ENCODE measurements around the gene LAMA5. TPM values are rescaled to one million over a fixed set of nuclear protein-coding genes. Genes with fewer than 3 reads are reported as not detected.

The LAMA5 gene
- total and polyA plus RNA-seq, 9 donors: 30.9 to 107 (median 71.8) TPM

GRCh38 chr20:62320581-62321354 lies 46.3 kb downstream of the LAMA5 start:
- Histone ChIP-seq H3K27ac (ENCODE audit: low read length) (no peak overlapping the region), H3K27me3 (ENCODE audit: control insufficient read depth, insufficient read depth, low read length) (no peaks in the 10 kb centered on the region), H3K36me3 (ENCODE audit: control insufficient read depth, insufficient read depth, low read length) (peaks cover 55% of the 10 kb centered on the region), H3K9me3 (replicated peaks; ENCODE audit: control insufficient read depth, low read depth, low read length) (no peaks in the 10 kb centered on the region), H3K4me1 (ENCODE audit: control insufficient read depth, insufficient read depth, low read length) (no peaks in the 10 kb centered on the region), H3K4me3 (ENCODE audit: low read length) (no peak overlapping the region)
- 81% methylated on average over 22 of the region's 22 CpGs for whole genome bisulfite sequencing (ENCODE audit: insufficient coverage)
- DNase-seq: no peak

GRCh38 chr20:62319346-62319909 lies 47.7 kb downstream of the LAMA5 start:
- H3K4me3 ChIP-seq (ENCODE audit: low read length): no peak overlapping the region
- H3K9me3 ChIP-seq (replicated peaks; ENCODE audit: control insufficient read depth, low read depth, low read length): no peaks in the 10 kb centered on the region
- 64% methylated on average over 20 of the region's 29 CpGs for WGBS (ENCODE audit: insufficient coverage)
- H3K27me3 ChIP-seq (ENCODE audit: control insufficient read depth, insufficient read depth, low read length): no peaks in the 10 kb centered on the region
- H3K36me3 ChIP-seq (ENCODE audit: control insufficient read depth, insufficient read depth, low read length): peaks cover 59% of the 10 kb centered on the region
- DNase-seq: no peak
- H3K27ac ChIP-seq (ENCODE audit: low read length): no peak overlapping the region
- no peaks in the 10 kb centered on the region for H3K4me1 ChIP-seq (ENCODE audit: control insufficient read depth, insufficient read depth, low read length)

GRCh38 chr20:62318400-62319345 lies 48.4 kb downstream of the LAMA5 start:
- DNase-seq: no peak
- Histone ChIP-seq H3K9me3 (replicated peaks; ENCODE audit: control insufficient read depth, low read depth, low read length) (no peaks in the 10 kb centered on the region), H3K27ac (ENCODE audit: low read length) (no peak overlapping the region), H3K27me3 (ENCODE audit: control insufficient read depth, insufficient read depth, low read length) (no peaks in the 10 kb centered on the region), H3K36me3 (ENCODE audit: control insufficient read depth, insufficient read depth, low read length) (peaks cover 62% of the 10 kb centered on the region), H3K4me3 (ENCODE audit: low read length) (no peak overlapping the region), H3K4me1 (ENCODE audit: control insufficient read depth, insufficient read depth, low read length) (no peaks in the 10 kb centered on the region)
- 87% methylated on average over 35 of the region's 36 CpGs for WGBS (ENCODE audit: insufficient coverage)

DNA sequence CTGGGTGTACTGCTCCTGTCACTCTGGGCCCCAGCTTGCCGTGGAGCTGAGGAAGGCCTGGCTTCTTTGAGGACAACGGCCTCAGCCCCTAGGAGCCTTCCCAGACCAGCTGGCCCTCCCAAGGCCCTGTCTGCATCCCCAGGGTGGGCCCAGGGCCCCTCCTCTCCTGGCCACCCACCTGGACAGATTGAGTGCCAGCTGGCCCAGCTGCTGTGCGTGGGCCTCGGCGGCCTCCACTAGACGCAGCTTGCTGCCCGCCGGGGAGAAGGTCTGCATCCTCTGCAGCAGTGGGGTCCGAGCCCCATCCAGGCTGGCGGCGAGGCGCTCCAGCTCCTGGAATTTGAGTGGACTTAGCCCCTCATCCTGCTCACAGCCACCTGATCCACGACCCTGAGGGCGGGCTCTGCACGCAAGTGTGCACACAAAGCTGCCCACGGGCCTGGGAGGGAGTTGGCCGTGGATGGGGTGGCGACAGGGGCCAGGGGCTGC lies 49.9 kb downstream of the LAMA5 start:
- peaks cover 70% of the 10 kb centered on the region for H3K36me3 ChIP-seq (ENCODE audit: control insufficient read depth, insufficient read depth, low read length)
- H3K27me3 ChIP-seq (ENCODE audit: control insufficient read depth, insufficient read depth, low read length): no peaks in the 10 kb centered on the region
- no peak overlapping the region for H3K27ac ChIP-seq (ENCODE audit: low read length)
- H3K4me3 ChIP-seq (ENCODE audit: low read length): no peak overlapping the region
- no peaks in the 10 kb centered on the region for H3K9me3 ChIP-seq (replicated peaks; ENCODE audit: control insufficient read depth, low read depth, low read length)
- no peak for DNase-seq
- WGBS (ENCODE audit: insufficient coverage): 84% methylated on average over 10 of the region's 18 CpGs
- no peaks in the 10 kb centered on the region for H3K4me1 ChIP-seq (ENCODE audit: control insufficient read depth, insufficient read depth, low read length)

DNA sequence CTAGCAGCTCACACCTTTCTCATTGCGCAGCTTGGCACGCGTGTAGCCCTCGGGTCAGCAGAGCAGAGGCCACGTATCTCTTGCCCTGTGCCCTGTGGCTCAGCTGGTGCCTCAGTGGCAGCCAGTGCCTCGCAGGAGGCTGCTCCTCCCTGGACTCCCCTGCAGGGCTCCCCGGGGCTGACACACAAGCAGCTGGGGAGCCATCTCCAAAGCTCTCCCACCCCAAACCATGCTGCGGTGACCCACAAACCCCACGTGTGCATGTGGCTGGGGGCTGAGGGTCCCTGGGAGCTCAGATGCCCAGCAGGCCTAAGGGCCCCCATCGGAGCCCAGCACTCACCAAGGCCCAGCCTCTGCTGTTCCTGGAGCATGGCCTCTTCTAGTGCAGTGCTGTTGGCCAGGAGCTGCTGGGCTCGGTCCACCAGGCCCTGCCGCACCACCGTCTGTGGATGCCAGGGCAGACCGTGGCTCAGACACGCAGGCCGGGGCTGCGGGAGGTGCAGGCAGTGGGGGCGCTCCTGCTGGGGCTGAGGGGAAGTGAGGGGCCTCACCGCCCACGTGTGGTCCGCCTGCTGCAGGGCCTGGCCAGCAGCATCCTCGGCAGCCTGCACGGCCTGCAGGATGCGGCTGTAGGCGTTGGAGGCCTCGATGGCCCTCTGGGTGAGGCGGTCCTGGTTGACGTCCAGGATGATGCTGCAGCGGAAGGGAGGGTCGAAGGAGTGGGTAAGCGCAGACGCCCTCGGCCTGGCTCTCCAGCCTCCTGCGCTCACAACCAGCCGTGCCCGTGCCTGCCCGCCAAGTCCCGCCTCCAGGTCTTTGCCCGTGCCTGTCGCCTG lies 50.6 kb downstream of the LAMA5 start:
- H3K36me3 ChIP-seq (ENCODE audit: control insufficient read depth, insufficient read depth, low read length): peaks cover 67% of the 10 kb centered on the region
- no peaks in the 10 kb centered on the region for H3K27me3 ChIP-seq (ENCODE audit: control insufficient read depth, insufficient read depth, low read length)
- no peak overlapping the region for H3K4me3 ChIP-seq (ENCODE audit: low read length)
- H3K9me3 ChIP-seq (replicated peaks; ENCODE audit: control insufficient read depth, low read depth, low read length): no peaks in the 10 kb centered on the region
- H3K27ac ChIP-seq (ENCODE audit: low read length): no peak overlapping the region
- no peaks in the 10 kb centered on the region for H3K4me1 ChIP-seq (ENCODE audit: control insufficient read depth, insufficient read depth, low read length)
- WGBS (ENCODE audit: insufficient coverage): 72% methylated on average over 39 of the region's 40 CpGs
- DNase-seq: peak; percentile 37

DNA sequence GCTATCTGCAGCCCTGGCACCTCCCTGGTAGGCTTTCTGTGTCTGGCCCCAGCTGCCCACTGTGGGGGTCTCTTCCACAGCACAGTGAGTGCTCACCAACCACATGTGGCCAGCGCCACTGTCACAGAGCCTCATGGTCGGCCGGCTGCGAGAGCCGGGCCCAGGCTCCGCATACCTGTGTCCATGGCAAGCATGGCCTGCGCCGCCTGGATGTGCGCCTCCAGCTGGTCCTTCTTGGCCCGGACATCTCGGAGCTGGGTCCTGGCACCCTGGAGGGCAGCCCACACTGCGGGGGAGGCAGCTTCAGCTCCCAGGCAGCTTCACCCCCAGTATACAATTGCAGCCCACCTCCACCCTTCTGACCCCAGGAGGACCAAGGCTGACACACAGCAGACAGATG lies 51.3 kb downstream of the LAMA5 start:
- H3K36me3 ChIP-seq (ENCODE audit: control insufficient read depth, insufficient read depth, low read length): peaks cover 73% of the 10 kb centered on the region
- WGBS (ENCODE audit: insufficient coverage): 93% methylated on average over 10 of the region's 12 CpGs

GRCh38 chr20:62314711-62315302 lies 52.3 kb downstream of the LAMA5 start:
- no peak overlapping the region for H3K4me3 ChIP-seq (ENCODE audit: low read length)
- no peaks in the 10 kb centered on the region for H3K27me3 ChIP-seq (ENCODE audit: control insufficient read depth, insufficient read depth, low read length)
- no peak overlapping the region for H3K27ac ChIP-seq (ENCODE audit: low read length)
- H3K4me1 ChIP-seq (ENCODE audit: control insufficient read depth, insufficient read depth, low read length): no peaks in the 10 kb centered on the region
- H3K9me3 ChIP-seq (replicated peaks; ENCODE audit: control insufficient read depth, low read depth, low read length): no peaks in the 10 kb centered on the region
- no peak for DNase-seq
- peaks cover 77% of the 10 kb centered on the region for H3K36me3 ChIP-seq (ENCODE audit: control insufficient read depth, insufficient read depth, low read length)
- WGBS (ENCODE audit: insufficient coverage): 93% methylated on average over 25 of the region's 25 CpGs

More for the DNA sequence above, 51.3 kb downstream of the LAMA5 start:
- H3K27me3 ChIP-seq (ENCODE audit: control insufficient read depth, insufficient read depth, low read length): no peaks in the 10 kb centered on the region
- H3K4me3 ChIP-seq (ENCODE audit: low read length): no peak overlapping the region
- H3K27ac ChIP-seq (ENCODE audit: low read length): no peak overlapping the region
- no peak for DNase-seq
- no peaks in the 10 kb centered on the region for H3K4me1 ChIP-seq (ENCODE audit: control insufficient read depth, insufficient read depth, low read length)
- H3K9me3 ChIP-seq (replicated peaks; ENCODE audit: control insufficient read depth, low read depth, low read length): no peaks in the 10 kb centered on the region

DNA sequence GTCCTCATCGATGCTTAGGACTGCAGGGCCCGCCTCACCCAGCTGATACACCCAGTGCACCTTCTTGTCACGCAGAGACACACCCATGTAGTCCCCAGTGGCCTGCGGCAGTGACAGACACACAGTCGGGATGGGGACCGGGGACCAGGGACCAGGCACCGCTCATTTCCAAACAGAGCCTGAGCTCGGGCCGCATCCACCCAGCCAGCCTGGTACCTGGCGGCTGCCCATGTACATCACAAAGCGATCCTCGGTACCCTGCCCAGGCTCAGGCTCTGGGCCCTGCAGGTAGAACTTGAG lies 52.8 kb downstream of the LAMA5 start:
- Histone ChIP-seq H3K27ac (ENCODE audit: low read length) (no peak overlapping the region), H3K27me3 (ENCODE audit: control insufficient read depth, insufficient read depth, low read length) (no peaks in the 10 kb centered on the region), H3K4me3 (ENCODE audit: low read length) (no peak overlapping the region), H3K4me1 (ENCODE audit: control insufficient read depth, insufficient read depth, low read length) (no peaks in the 10 kb centered on the region), H3K9me3 (replicated peaks; ENCODE audit: control insufficient read depth, low read depth, low read length) (no peaks in the 10 kb centered on the region), H3K36me3 (ENCODE audit: control insufficient read depth, insufficient read depth, low read length) (peaks cover 81% of the 10 kb centered on the region)
- DNase-seq: no peak
- 92% methylated on average over 12 of the region's 12 CpGs for WGBS (ENCODE audit: insufficient coverage)

- no peaks in the 10 kb centered on the region for H3K9me3 ChIP-seq (replicated peaks; ENCODE audit: control insufficient read depth, low read depth, low read length)
- no peak overlapping the region for H3K27ac ChIP-seq (ENCODE audit: low read length)
- H3K4me3 ChIP-seq (ENCODE audit: low read length): no peak overlapping the region
- no peaks in the 10 kb centered on the region for H3K4me1 ChIP-seq (ENCODE audit: control insufficient read depth, insufficient read depth, low read length)
- WGBS (ENCODE audit: insufficient coverage): 94% methylated on average over 46 of the region's 55 CpGs
- H3K36me3 ChIP-seq (ENCODE audit: control insufficient read depth, insufficient read depth, low read length): peaks cover 82% of the 10 kb centered on the region
- no peaks in the 10 kb centered on the region for H3K27me3 ChIP-seq (ENCODE audit: control insufficient read depth, insufficient read depth, low read length)
- no peak for DNase-seq
Measured at GRCh38 chr20:62313460-62314338, 53.4 kb downstream of the LAMA5 start.
